Measurements from ENCODE around the gene GPRIN3.
"Not testable (repeated sequence)": the region's sequence is repeated elsewhere in the genome, so short reads cannot be mapped to it uniquely, and the experiment has no call there.

The GPRIN3 gene

GRCh38 chr4:89324671-89325070 is 17.1 kb upstream of the GPRIN3 start:
- Histone ChIP-seq H3K4me3 (no peak overlapping the region), H3K9ac (ENCODE audit: insufficient read length) (no peak overlapping the region), H3K27ac (no peak overlapping the region), H3K9me3 (ENCODE audit: low read depth, low read length) (no peaks in the 10 kb centered on the region), H3K36me3 (ENCODE audit: insufficient read depth, low read length) (no peaks in the 10 kb centered on the region)
- TF ChIP-seq EZH2 (IDR thresholded peaks at IDR 0.05) = no peak
- no peak for TF ChIP-seq FOXP2 (optimal IDR thresholded peaks at IDR 0.05; ENCODE audit: control extremely low read depth, extremely low read length, insufficient read depth)
- TF ChIP-seq POLR2AphosphoS5 (IDR thresholded peaks at IDR 0.05; ENCODE audit: borderline replicate concordance, low read depth, low read length) = no peak
- no peak for DNase-seq (ENCODE audit: low read depth, low spot score)

GRCh38 chr4:89322671-89323070 is 15.1 kb upstream of the GPRIN3 start:
- Histone ChIP-seq H3K36me3 (ENCODE audit: insufficient read depth, low read length) (no peaks in the 10 kb centered on the region), H3K4me3 (no peak overlapping the region), H3K9me3 (ENCODE audit: low read depth, low read length) (no peaks in the 10 kb centered on the region), H3K9ac (ENCODE audit: insufficient read length) (no peak overlapping the region), H3K27ac (no peak overlapping the region)
- TF ChIP-seq EZH2 (IDR thresholded peaks at IDR 0.05) (no peak), FOXP2 (optimal IDR thresholded peaks at IDR 0.05; ENCODE audit: control extremely low read depth, extremely low read length, insufficient read depth) (no peak), POLR2AphosphoS5 (IDR thresholded peaks at IDR 0.05; ENCODE audit: borderline replicate concordance, low read depth, low read length) (no peak)
- no peak for DNase-seq (ENCODE audit: low read depth, low spot score)

- H3K27ac ChIP-seq = no peak overlapping the region
- H3K9ac ChIP-seq (ENCODE audit: insufficient read length) = no peak overlapping the region
- TF ChIP-seq POLR2AphosphoS5 (IDR thresholded peaks at IDR 0.05; ENCODE audit: borderline replicate concordance, low read depth, low read length) (no peak), FOXP2 (optimal IDR thresholded peaks at IDR 0.05; ENCODE audit: control extremely low read depth, extremely low read length, insufficient read depth) (no peak), EZH2 (IDR thresholded peaks at IDR 0.05) (no peak)
- H3K4me3 ChIP-seq = no peak overlapping the region
- no peaks in the 10 kb centered on the region for H3K9me3 ChIP-seq (ENCODE audit: low read depth, low read length)
- no peak for DNase-seq (ENCODE audit: low read depth, low spot score)
- no peaks in the 10 kb centered on the region for H3K36me3 ChIP-seq (ENCODE audit: insufficient read depth, low read length)
Measured at GRCh38 chr4:89319756-89320155, 12.2 kb upstream of the GPRIN3 start.

- no peak for TF ChIP-seq FOXP2 (optimal IDR thresholded peaks at IDR 0.05; ENCODE audit: control extremely low read depth, extremely low read length, insufficient read depth)
- Histone ChIP-seq H3K27ac (no peak overlapping the region), H3K9me3 (ENCODE audit: low read depth, low read length) (no peaks in the 10 kb centered on the region), H3K36me3 (ENCODE audit: insufficient read depth, low read length) (no peaks in the 10 kb centered on the region), H3K9ac (ENCODE audit: insufficient read length) (no peak overlapping the region), H3K4me3 (no peak overlapping the region)
- DNase-seq (ENCODE audit: low read depth, low spot score) = peak; percentile 10
Measured at GRCh38 chr4:89316931-89317366, 9.3 kb upstream of the GPRIN3 start.

GRCh38 chr4:89316211-89316610 is 8.6 kb upstream of the GPRIN3 start:
- Histone ChIP-seq H3K4me3 (no peak overlapping the region), H3K36me3 (ENCODE audit: insufficient read depth, low read length) (no peaks in the 10 kb centered on the region), H3K27ac (no peak overlapping the region), H3K9me3 (ENCODE audit: low read depth, low read length) (no peaks in the 10 kb centered on the region), H3K9ac (ENCODE audit: insufficient read length) (no peak overlapping the region)
- no peak for DNase-seq (ENCODE audit: low read depth, low spot score)
- no peak for TF ChIP-seq EZH2 (IDR thresholded peaks at IDR 0.05)
- no peak for TF ChIP-seq POLR2AphosphoS5 (IDR thresholded peaks at IDR 0.05; ENCODE audit: borderline replicate concordance, low read depth, low read length)
- no peak for TF ChIP-seq FOXP2 (optimal IDR thresholded peaks at IDR 0.05; ENCODE audit: control extremely low read depth, extremely low read length, insufficient read depth)

GRCh38 chr4:89314291-89314690 is 6.7 kb upstream of the GPRIN3 start:
- no peak for DNase-seq (ENCODE audit: low read depth, low spot score)
- no peak for TF ChIP-seq EZH2 (IDR thresholded peaks at IDR 0.05)
- H3K4me3 ChIP-seq = no peak overlapping the region
- no peak overlapping the region for H3K27ac ChIP-seq
- H3K36me3 ChIP-seq (ENCODE audit: insufficient read depth, low read length) = no peaks in the 10 kb centered on the region
- H3K9ac ChIP-seq (ENCODE audit: insufficient read length) = no peak overlapping the region
- no peaks in the 10 kb centered on the region for H3K9me3 ChIP-seq (ENCODE audit: low read depth, low read length)

- Histone ChIP-seq H3K9ac (ENCODE audit: insufficient read length) (no peak overlapping the region), H3K27ac (no peak overlapping the region), H3K9me3 (ENCODE audit: low read depth, low read length) (no peaks in the 10 kb centered on the region), H3K36me3 (ENCODE audit: insufficient read depth, low read length) (no peaks in the 10 kb centered on the region), H3K4me3 (no peak overlapping the region)
- no peak for DNase-seq (ENCODE audit: low read depth, low spot score)
- no peak for TF ChIP-seq POLR2AphosphoS5 (IDR thresholded peaks at IDR 0.05; ENCODE audit: borderline replicate concordance, low read depth, low read length)
- TF ChIP-seq EZH2 (IDR thresholded peaks at IDR 0.05) = no peak
- no peak for TF ChIP-seq FOXP2 (optimal IDR thresholded peaks at IDR 0.05; ENCODE audit: control extremely low read depth, extremely low read length, insufficient read depth)
Measured at GRCh38 chr4:89312066-89312465, 4.5 kb upstream of the GPRIN3 start.

GRCh38 chr4:89311433-89311832 is 3.8 kb upstream of the GPRIN3 start:
- Histone ChIP-seq H3K9ac (ENCODE audit: insufficient read length) (no peak overlapping the region), H3K36me3 (ENCODE audit: insufficient read depth, low read length) (no peaks in the 10 kb centered on the region), H3K9me3 (ENCODE audit: low read depth, low read length) (no peaks in the 10 kb centered on the region), H3K27ac (no peak overlapping the region), H3K4me3 (no peak overlapping the region)
- no peak for DNase-seq (ENCODE audit: low read depth, low spot score)
- TF ChIP-seq EZH2 (IDR thresholded peaks at IDR 0.05) (no peak), POLR2AphosphoS5 (IDR thresholded peaks at IDR 0.05; ENCODE audit: borderline replicate concordance, low read depth, low read length) (no peak), FOXP2 (optimal IDR thresholded peaks at IDR 0.05; ENCODE audit: control extremely low read depth, extremely low read length, insufficient read depth) (no peak)

- DNase-seq (ENCODE audit: low read depth, low spot score); H3K9me3 ChIP-seq (ENCODE audit: low read depth, low read length); H3K9ac ChIP-seq (ENCODE audit: insufficient read length); H3K4me3 ChIP-seq; H3K36me3 ChIP-seq (ENCODE audit: insufficient read depth, low read length); H3K27ac ChIP-seq: not testable (repeated sequence)
Measured at GRCh38 chr4:89309154-89309553, 1.6 kb upstream of the GPRIN3 start.

Data from SK-N-MC (cell line).